ACC112 (cell line): ENCODE measurements around the gene FAM200A.

Experiments
- H2AFZ ChIP-seq: fragments of 200-600 bp; sonication (generic); one replicate; pipeline ENCODE4 v1.6.0; 2017; ENCODE audit warnings: antibody characterized with exemption, low read length; ENCODE audit not compliant: unreplicated experiment
- H3K27ac ChIP-seq: fragments of 200-600 bp; sonication (generic); 2 replicates; pipeline ENCODE4 v1.5.1; 2014; ENCODE audit warnings: low read depth, mild to moderate bottlenecking, antibody characterized with exemption, low read length, moderate library complexity
- H3K27me3 ChIP-seq: fragments of 200-600 bp; sonication (generic); 2 replicates; pipeline ENCODE4 v1.6.1; 2014; ENCODE audit warnings: mild to moderate bottlenecking, antibody characterized with exemption, low read length, moderate library complexity, mixed read lengths; ENCODE audit not compliant: insufficient read depth
- H3K36me3 ChIP-seq: fragments of 200-600 bp; sonication (generic); 2 replicates; pipeline ENCODE4 v1.6.1; 2016; ENCODE audit warnings: mild to moderate bottlenecking, antibody characterized with exemption, low read length, moderate library complexity, mixed read lengths; ENCODE audit not compliant: insufficient read depth
- H3K4me1 ChIP-seq: fragments of 200-600 bp; sonication (generic); one replicate; pipeline ENCODE4 v1.6.1; 2016; ENCODE audit warnings: low read length, mixed read lengths; ENCODE audit not compliant: insufficient read depth, unreplicated experiment, control insufficient read depth
- H3K4me3 ChIP-seq: fragments of 200-600 bp; sonication (generic); 2 replicates; pipeline ENCODE4 v1.5.1; 2014; ENCODE audit warnings: mild to moderate bottlenecking, low read depth, low read length
- H3K79me2 ChIP-seq: fragments of 200-600 bp; sonication (generic); one replicate; pipeline ENCODE4 v1.6.0; 2016; ENCODE audit warnings: low read length; ENCODE audit not compliant: control insufficient read depth, unreplicated experiment, insufficient read depth

The FAM200A gene

DNA sequence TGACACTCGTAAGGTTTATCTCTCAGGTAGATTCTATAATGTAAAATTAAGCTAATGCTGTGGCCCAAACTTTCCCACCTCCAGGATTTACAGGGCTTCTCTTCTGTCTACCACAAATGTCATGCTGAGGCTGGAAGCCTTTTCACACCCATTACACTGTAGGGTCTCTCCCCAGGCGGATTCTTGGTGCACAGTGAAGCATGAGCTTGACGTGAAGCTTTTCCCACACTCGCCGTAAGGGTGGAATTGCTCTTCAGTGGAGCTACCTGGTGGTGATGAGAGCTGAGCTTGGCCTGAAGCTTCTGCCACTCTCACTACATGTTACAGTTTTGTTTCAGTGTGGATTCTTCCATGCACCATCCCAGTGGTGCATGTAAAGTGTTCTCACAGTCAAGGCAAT is 11.4 kb downstream of the FAM200A start:
- Histone ChIP-seq H3K27ac (no peak overlapping the region), H3K4me3 (no peak overlapping the region), H3K27me3 (no peaks in the 10 kb centered on the region), H2AFZ (no peak overlapping the region), H3K36me3 (0 out of 2 replicates have a peak, but pooled peaks cover 8% of the 10 kb centered on the region), H3K79me2 (no peaks in the 10 kb centered on the region), H3K4me1 (no peaks in the 10 kb centered on the region)

DNA sequence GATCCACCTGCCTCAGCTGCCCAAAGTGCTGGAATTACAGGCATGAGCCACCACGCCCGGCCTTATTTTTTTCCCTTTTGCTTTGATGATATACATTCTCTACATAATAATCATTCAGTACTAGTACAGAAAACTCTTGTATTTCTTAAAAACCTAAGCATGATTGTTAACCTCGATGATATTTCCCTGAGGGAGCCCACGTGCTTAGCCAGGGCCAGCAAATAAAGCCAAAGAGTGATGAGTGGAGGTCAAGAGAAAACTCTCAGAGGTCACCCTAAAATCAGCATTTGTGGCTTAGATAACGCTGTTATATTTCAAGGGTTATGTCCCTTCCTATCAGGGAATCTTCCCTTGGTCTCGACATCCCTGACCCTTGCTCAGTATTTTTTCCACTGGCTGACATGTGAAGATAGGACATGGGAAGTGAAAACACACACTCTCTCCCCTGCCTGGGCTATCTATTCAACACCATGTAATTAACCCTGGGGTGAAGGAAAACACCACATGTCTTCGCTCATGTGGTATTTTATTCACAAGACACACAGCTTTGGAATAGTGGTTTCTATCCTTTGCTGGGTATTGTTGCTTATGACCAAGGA is 12.6 kb downstream of the FAM200A start:
- no peaks in the 10 kb centered on the region for H3K79me2 ChIP-seq
- no peak overlapping the region for H3K27ac ChIP-seq
- no peaks in the 10 kb centered on the region for H3K4me1 ChIP-seq
- no peaks in the 10 kb centered on the region for H3K27me3 ChIP-seq
- H2AFZ ChIP-seq: no peak overlapping the region
- H3K4me3 ChIP-seq: no peak overlapping the region
- H3K36me3 ChIP-seq: 0 out of 2 replicates have a peak, but pooled peaks cover 8% of the 10 kb centered on the region

DNA sequence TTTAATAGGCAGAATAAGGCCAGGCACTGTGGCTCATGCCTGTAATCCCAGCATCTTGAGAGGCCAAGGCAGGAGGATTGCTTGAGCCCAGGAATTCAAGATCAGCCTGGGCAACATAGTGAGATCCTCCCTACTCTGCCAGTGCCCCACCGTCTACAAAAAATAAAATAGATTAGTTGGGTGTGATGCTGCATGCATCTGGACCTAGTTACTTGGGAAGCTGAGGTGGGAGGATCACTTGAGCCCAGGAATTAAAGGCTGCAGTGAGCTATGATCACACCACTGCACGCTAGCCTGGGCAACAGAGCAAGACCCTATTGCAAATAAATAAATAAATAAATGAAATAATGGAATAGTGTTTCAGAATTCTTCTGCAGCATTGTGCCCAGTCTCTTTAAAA is 16.2 kb downstream of the FAM200A start:
- Histone ChIP-seq H2AFZ (no peak overlapping the region), H3K4me1 (no peaks in the 10 kb centered on the region), H3K27ac (no peak overlapping the region), H3K36me3 (peaks cover 33% of the 10 kb centered on the region), H3K4me3 (no peak overlapping the region), H3K27me3 (no peaks in the 10 kb centered on the region), H3K79me2 (no peaks in the 10 kb centered on the region)

DNA sequence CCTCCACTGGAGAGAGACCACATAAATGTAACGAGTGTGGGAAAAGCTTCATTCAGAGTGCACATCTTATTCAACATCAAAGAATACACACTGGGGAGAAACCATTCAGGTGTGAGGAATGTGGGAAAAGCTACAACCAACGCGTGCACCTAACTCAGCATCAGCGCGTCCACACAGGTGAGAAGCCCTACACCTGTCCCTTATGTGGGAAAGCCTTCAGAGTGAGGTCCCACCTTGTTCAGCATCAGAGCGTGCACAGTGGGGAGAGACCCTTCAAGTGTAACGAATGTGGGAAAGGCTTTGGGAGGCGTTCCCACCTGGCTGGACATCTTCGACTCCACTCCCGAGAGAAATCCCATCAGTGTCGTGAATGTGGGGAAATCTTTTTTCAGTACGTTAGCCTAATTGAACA is 20.6 kb downstream of the FAM200A start:
- Histone ChIP-seq H3K79me2 (no peaks in the 10 kb centered on the region), H3K4me3 (no peak overlapping the region), H3K27ac (no peak overlapping the region), H3K36me3 (peaks cover 71% of the 10 kb centered on the region), H3K27me3 (no peaks in the 10 kb centered on the region), H3K4me1 (no peaks in the 10 kb centered on the region), H2AFZ (no peak overlapping the region)

DNA sequence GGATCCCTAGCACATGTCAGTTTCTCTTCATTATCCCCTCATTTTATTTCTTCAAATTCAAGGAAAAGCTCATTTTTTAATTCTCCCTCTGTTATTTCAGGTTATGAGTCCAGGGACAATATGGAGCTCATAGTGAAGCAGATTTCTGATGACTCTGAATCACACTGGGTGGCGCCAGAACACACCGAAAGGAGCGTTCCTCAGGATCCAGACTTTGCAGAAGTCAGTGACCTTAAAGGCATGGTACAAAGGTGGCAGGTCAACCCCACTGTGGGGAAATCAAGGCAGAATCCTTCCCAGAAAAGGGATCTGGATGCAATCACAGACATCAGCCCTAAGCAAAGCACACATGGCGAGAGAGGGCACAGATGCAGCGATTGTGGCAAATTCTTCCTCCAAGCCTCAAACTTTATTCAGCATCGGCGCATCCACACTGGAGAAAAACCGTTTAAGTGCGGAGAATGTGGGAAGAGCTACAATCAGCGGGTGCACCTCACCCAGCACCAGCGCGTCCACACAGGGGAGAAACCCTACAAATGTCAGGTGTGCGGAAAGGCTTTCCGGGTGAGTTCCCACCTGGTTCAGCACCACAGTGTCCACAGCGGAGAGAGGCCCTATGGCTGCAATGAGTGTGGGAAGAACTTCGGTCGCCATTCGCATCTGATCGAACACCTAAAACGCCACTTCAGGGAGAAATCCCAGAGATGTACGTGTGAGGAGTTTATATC is 26.0 kb downstream of the FAM200A start:
- Histone ChIP-seq H3K4me3 (no peak overlapping the region), H3K27me3 (no peaks in the 10 kb centered on the region), H2AFZ (no peak overlapping the region), H3K36me3 (peaks cover 56% of the 10 kb centered on the region), H3K79me2 (no peaks in the 10 kb centered on the region), H3K27ac (no peak overlapping the region), H3K4me1 (no peaks in the 10 kb centered on the region)

DNA sequence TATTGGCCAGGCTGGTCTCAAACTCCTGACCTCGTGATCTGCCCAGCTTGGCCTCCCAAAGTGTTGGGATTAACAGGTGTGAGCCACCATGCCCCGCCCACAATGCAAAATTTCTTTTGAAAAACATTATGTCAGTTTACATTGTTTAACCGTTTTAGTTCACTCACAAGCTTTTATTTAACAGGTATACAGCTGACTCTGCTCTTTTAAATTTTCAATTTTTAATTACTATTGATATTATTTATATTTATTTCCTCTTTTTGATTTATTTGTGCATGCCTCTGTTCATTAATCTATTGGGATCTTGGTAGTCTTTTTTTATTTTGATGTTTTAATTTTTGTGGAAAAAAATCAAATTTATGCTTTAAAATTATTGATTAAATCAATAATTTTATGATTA is 30.5 kb downstream of the FAM200A start:
- H3K36me3 ChIP-seq: peaks cover 33% of the 10 kb centered on the region
- no peak overlapping the region for H3K4me3 ChIP-seq
- H3K27me3 ChIP-seq: no peaks in the 10 kb centered on the region
- H3K27ac ChIP-seq: no peak overlapping the region
- H2AFZ ChIP-seq: no peak overlapping the region
- H3K79me2 ChIP-seq: peaks cover under 1% of the 10 kb centered on the region
- H3K4me1 ChIP-seq: no peaks in the 10 kb centered on the region

DNA sequence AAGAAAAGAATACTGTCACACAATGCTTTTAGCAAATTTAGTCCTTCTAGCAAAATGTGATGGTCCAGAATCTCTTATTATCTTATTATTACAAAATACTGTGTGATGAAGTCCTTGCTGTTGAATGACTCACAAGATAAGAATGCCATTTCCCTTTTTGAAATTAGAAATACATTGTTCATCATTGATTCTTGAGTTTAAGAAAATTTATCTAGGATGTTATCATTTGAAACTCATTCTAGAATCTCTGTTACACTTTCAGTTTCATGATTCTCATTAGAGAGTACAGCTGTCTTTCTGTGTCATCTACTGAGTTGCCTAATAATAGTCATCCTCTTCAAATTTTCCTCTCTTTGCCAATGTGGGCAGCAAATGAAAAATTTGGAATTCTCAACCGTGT is 37.9 kb downstream of the FAM200A start:
- Histone ChIP-seq H3K79me2 (peaks cover 15% of the 10 kb centered on the region), H3K4me1 (peaks cover 4% of the 10 kb centered on the region), H3K27me3 (no peaks in the 10 kb centered on the region), H2AFZ (no peak overlapping the region), H3K36me3 (peaks cover 14% of the 10 kb centered on the region; the same call in 1 of the 2 replicates), H3K27ac (peak overlapping the region; percentile 54), H3K4me3 (no peak overlapping the region)

DNA sequence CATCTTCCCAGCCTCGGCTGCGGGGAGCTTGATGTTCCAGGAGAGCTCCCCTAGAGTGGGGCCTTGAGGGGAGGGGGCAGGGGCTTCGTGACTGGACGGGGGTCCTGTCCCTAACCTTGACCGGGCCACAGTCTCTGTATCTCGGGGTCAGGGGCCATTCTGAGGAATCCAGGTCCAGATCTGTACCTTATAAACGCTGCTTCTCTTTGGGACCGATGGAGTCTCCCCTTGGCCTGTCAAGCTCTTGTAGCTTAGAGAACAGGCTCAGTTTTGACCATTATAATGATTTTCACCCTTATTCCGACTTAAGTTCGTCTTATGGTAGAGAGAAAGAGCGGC is 46.6 kb downstream of the FAM200A start:
- peaks cover 39% of the 10 kb centered on the region for H3K79me2 ChIP-seq

DNA sequence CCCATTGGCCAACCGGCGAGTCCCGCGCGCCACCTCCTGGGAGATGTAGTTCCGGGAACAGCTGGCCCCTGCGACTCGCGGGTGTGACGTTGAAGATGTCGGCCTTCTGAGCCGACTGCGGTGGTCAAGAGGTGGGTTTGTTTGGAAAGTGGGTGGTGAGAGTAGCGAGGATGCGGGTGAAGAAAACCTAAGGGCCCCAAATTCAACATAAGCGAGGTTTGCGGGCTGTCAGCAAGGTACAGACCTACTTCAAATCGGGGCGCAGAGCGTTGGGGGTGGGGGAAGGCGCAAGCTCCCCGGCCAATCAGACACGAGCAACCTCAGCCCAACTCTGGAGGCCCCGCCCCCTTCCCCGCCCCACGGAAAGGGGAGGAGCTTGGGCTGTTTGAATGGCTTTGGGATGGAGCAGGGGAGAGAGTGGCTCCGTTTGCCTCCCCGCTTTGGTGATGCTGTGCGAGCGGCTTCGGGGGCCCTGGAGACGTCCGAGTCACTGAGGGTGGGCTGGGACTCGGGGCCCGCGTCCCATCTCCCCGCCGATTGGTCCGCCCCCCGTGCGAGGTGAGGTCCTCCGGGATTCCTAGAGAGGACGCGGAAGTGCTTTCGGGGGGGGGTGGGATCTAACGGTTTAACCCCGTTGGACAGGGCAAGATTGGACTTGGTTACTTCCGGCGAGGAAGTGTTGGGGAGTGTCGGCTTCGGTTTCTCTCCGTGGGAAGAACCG is 47.2 kb downstream of the FAM200A start, which contains the start of gene ZKSCAN5:
Gene ZKSCAN5, plus strand, starts transcription at position 60 of the 721 bp plus-strand sequence. CDS start 1,383 bp downstream, outside the sequence.
- no peaks in the 10 kb centered on the region for H3K27me3 ChIP-seq
- peaks cover 43% of the 10 kb centered on the region for H3K79me2 ChIP-seq
- H3K27ac ChIP-seq: peak within 1 kb of the TSS; percentile 67

More for the DNA sequence above, 46.6 kb downstream of the FAM200A start:
- Histone ChIP-seq H3K4me3 (peak overlapping the region; percentile 87), H3K4me1 (peaks cover 15% of the 10 kb centered on the region), H2AFZ (peak overlapping the region; percentile 30), H3K27me3 (no peaks in the 10 kb centered on the region), H3K27ac (peak overlapping the region; percentile 67), H3K36me3 (0 out of 2 replicates have a peak, but pooled peaks cover 5% of the 10 kb centered on the region)

DNA sequence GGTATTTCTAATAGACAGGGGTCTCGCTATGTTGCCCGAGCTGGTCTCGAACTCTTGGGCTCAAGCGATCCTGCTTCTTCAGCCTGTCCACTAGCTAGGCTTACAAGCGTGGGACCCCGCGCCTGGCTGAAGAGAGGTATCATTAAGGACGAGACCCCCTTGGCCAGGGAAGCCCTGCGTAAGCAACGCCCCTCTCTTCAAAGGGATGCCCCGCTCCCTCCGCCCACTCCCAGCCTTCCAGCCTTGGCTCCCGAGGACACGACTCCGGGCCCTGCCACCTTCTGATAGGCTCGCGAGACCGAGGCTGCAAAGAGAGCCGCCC is 47.7 kb downstream of the FAM200A start:
- H3K4me1 ChIP-seq: peaks cover 15% of the 10 kb centered on the region
- H3K79me2 ChIP-seq: peaks cover 45% of the 10 kb centered on the region
- 0 out of 2 replicates have a peak, but pooled peaks cover 5% of the 10 kb centered on the region for H3K36me3 ChIP-seq
- H3K27ac ChIP-seq: peak overlapping the region; percentile 67
- H2AFZ ChIP-seq: peak overlapping the region; percentile 36
- H3K4me3 ChIP-seq: peak overlapping the region; percentile 87
- H3K27me3 ChIP-seq: no peaks in the 10 kb centered on the region

More for the DNA sequence above, 47.2 kb downstream of the FAM200A start, which contains the start of gene ZKSCAN5:
- peak within 1 kb of the TSS; percentile 87 for H3K4me3 ChIP-seq
- H3K4me1 ChIP-seq: peaks cover 15% of the 10 kb centered on the region
- peak within 1 kb of the TSS; percentile 96 for H2AFZ ChIP-seq
- H3K36me3 ChIP-seq: 0 out of 2 replicates have a peak, but pooled peaks cover 5% of the 10 kb centered on the region
